ENCODE data around the gene HK2. TPM values are rescaled to one million over a fixed set of nuclear protein-coding genes. Genes with fewer than 3 reads are reported as not detected.

The HK2 gene
- total and polyA plus RNA-seq, 7 donors: 14.3 to 229 (median 84.2) TPM

- intact Hi-C loops (cut with DNase I): no loop called here
- ATAC-seq: no peak
- 92 to 95% (median 94%) methylated on average over 5 of the region's 5 CpGs for WGBS, 3 donors
- DNase-seq: no peak
- TF ChIP-seq, protein P1, sequence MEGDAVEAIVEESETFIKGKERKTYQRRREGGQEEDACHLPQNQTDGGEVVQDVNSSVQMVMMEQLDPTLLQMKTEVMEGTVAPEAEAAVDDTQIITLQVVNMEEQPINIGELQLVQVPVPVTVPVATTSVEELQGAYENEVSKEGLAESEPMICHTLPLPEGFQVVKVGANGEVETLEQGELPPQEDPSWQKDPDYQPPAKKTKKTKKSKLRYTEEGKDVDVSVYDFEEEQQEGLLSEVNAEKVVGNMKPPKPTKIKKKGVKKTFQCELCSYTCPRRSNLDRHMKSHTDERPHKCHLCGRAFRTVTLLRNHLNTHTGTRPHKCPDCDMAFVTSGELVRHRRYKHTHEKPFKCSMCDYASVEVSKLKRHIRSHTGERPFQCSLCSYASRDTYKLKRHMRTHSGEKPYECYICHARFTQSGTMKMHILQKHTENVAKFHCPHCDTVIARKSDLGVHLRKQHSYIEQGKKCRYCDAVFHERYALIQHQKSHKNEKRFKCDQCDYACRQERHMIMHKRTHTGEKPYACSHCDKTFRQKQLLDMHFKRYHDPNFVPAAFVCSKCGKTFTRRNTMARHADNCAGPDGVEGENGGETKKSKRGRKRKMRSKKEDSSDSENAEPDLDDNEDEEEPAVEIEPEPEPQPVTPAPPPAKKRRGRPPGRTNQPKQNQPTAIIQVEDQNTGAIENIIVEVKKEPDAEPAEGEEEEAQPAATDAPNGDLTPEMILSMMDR (IDR thresholded peaks at IDR 0.05): no peak
- Histone ChIP-seq H3K4me3 (no peak overlapping the region), H3K36me3 (ENCODE audit: insufficient read depth in 1 of 2, low read depth in 1 of 2) (peaks cover 7 to 23% of the 10 kb centered on the region in 2 donors), H3K4me1 (peaks cover 10% of the 10 kb centered on the region), H3K27me3 (ENCODE audit: insufficient read depth in 3 of 3, low read length in 2 of 3) (no peaks in the 10 kb centered on the region), H3K27ac (no peak overlapping the region), H3K9me3 (no peaks in the 10 kb centered on the region)
These were observed 22.7 kb downstream of the HK2 start for GRCh38 chr2:74856599-74856998.

DNA sequence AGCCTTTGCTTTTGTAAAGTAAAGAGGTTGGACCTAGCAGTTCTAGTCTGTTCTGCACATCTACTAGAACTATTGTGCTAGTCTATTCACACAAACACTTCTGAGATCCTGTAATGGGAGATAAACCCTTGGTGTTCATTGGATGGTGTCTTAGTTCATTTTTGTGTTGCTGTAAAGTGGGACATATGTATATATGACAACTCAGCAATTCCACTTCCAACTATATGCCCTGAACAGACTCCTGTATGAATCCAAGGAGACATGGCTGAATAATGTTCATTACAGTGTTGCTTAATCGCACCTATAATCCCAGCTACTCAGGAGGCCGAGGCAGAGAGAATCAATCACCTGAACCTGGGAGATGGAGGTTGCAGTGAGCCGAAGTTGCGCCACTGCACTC, 23.3 kb downstream of the HK2 start:
- Histone ChIP-seq H3K27me3 (ENCODE audit: insufficient read depth in 3 of 3, low read length in 2 of 3) (no peaks in the 10 kb centered on the region), H3K36me3 (ENCODE audit: insufficient read depth in 1 of 2, low read depth in 1 of 2) (peaks cover 7 to 23% of the 10 kb centered on the region in 2 donors), H3K4me3 (no peak overlapping the region), H3K27ac (no peak overlapping the region), H3K9me3 (no peaks in the 10 kb centered on the region), H3K4me1 (peaks cover 16% of the 10 kb centered on the region)
- WGBS, 3 donors: 93 to 99% (median 98%) methylated on average over 4 of the region's 4 CpGs
- intact Hi-C loops (cut with DNase I): no loop called here
- TF ChIP-seq, protein P1 (IDR thresholded peaks at IDR 0.05): no peak
- DNase-seq (no peak), ATAC-seq (no peak)

- Histone ChIP-seq H3K27ac (no peak overlapping the region), H3K27me3 (ENCODE audit: insufficient read depth in 3 of 3, low read length in 2 of 3) (no peaks in the 10 kb centered on the region), H3K4me3 (no peak overlapping the region), H3K4me1 (peaks cover 21% of the 10 kb centered on the region), H3K9me3 (no peaks in the 10 kb centered on the region), H3K36me3 (ENCODE audit: insufficient read depth in 1 of 2, low read depth in 1 of 2) (peaks cover 7 to 23% of the 10 kb centered on the region in 2 donors)
- 81 to 89% (median 88%) methylated on average over 8 of the region's 8 CpGs for WGBS, 3 donors
- TF ChIP-seq, protein P1 (IDR thresholded peaks at IDR 0.05): no peak
- intact Hi-C loops (cut with DNase I): no loop called here
- no peak for DNase-seq
- ATAC-seq: no peak
These were observed 23.8 kb downstream of the HK2 start for GRCh38 chr2:74857725-74858124.

GRCh38 chr2:74858281-74858680, 24.4 kb downstream of the HK2 start:
- no peak for DNase-seq
- intact Hi-C loops (cut with DNase I): no loop called here
- 80 to 83% (median 82%) methylated on average over 3 of the region's 3 CpGs for WGBS, 3 donors
- no peak for ATAC-seq
- Histone ChIP-seq H3K4me3 (no peak overlapping the region), H3K27me3 (ENCODE audit: insufficient read depth in 3 of 3, low read length in 2 of 3) (no peaks in the 10 kb centered on the region), H3K4me1 (peaks cover 26% of the 10 kb centered on the region), H3K36me3 (ENCODE audit: insufficient read depth in 1 of 2, low read depth in 1 of 2) (peaks cover 7 to 23% of the 10 kb centered on the region in 2 donors), H3K27ac (no peak overlapping the region), H3K9me3 (no peaks in the 10 kb centered on the region)
- TF ChIP-seq, protein P1 (IDR thresholded peaks at IDR 0.05): no peak

GRCh38 chr2:74860079-74860478, 26.2 kb downstream of the HK2 start:
- intact Hi-C loops (cut with DNase I): no loop called here
- no peaks in the 10 kb centered on the region for H3K9me3 ChIP-seq
- no peak for ATAC-seq
- H3K27ac ChIP-seq: no peak overlapping the region
- no peak overlapping the region for H3K4me3 ChIP-seq
- H3K27me3 ChIP-seq (ENCODE audit: insufficient read depth in 3 of 3, low read length in 2 of 3): no peaks in the 10 kb centered on the region
- WGBS, 3 donors: 83 to 96% (median 83%) methylated on average over 3 of the region's 3 CpGs
- H3K4me1 ChIP-seq: peaks cover 40% of the 10 kb centered on the region
- DNase-seq: no peak
- TF ChIP-seq, protein P1 (IDR thresholded peaks at IDR 0.05): no peak
- H3K36me3 ChIP-seq (ENCODE audit: insufficient read depth in 1 of 2, low read depth in 1 of 2): peaks cover 7 to 12% of the 10 kb centered on the region in 2 donors
